Mesendoderm (in vitro differentiated cells): Measurements from ENCODE around the gene MAG.

ENCODE experiments used
- DNase-seq: peaks from one replicate; pipeline ENCODE4 v3.0.0; 2013
- H2AK5ac ChIP-seq: 2 replicates; pipeline ENCODE4 v1.6.1; 2013; ENCODE audit warnings: low read length, inconsistent platforms
- H2BK120ac ChIP-seq: 2 replicates; pipeline ENCODE4 v1.6.1; 2013; ENCODE audit warnings: low read depth, mild to moderate bottlenecking, low read length, moderate library complexity, mixed read lengths
- H2BK15ac ChIP-seq: replicated peaks from 2 replicates; pipeline ENCODE4 v1.6.1; 2013; ENCODE audit warnings: low read depth, mild to moderate bottlenecking, moderate library complexity
- H2BK5ac ChIP-seq: 2 replicates; pipeline ENCODE4 v1.6.1; 2013; ENCODE audit warnings: low read length, inconsistent platforms
- H3K18ac ChIP-seq: 2 replicates; pipeline ENCODE4 v1.6.1; 2013; ENCODE audit warnings: mild to moderate bottlenecking, low read length, mixed read lengths
- H3K23ac ChIP-seq: one replicate; pipeline ENCODE4 v1.6.1; 2013; ENCODE audit warnings: low read length
- H3K27ac ChIP-seq: 2 replicates; pipeline ENCODE4 v1.5.1; 2013; ENCODE audit warnings: low read depth, mild to moderate bottlenecking, inconsistent platforms, low read length, moderate library complexity
- H3K27me3 ChIP-seq: 2 replicates; pipeline ENCODE4 v1.6.1; 2013; ENCODE audit warnings: low read length, control low read depth, mild to moderate bottlenecking, inconsistent platforms; ENCODE audit not compliant: insufficient read depth, poor library complexity
- H3K36me3 ChIP-seq: 2 replicates; pipeline ENCODE4 v1.6.1; 2013; ENCODE audit warnings: low read length, inconsistent platforms; ENCODE audit not compliant: control insufficient read depth, insufficient read depth
- H3K4ac ChIP-seq: one replicate; pipeline ENCODE4 v1.6.1; 2013; ENCODE audit warnings: low read depth, mild to moderate bottlenecking, low read length, moderate library complexity
- H3K4me1 ChIP-seq: 2 replicates; pipeline ENCODE4 v1.6.1; 2013; ENCODE audit warnings: low read depth, low read length, inconsistent platforms; ENCODE audit not compliant: control insufficient read depth
- H3K4me2 ChIP-seq: 2 replicates; pipeline ENCODE4 v1.6.1; 2013; ENCODE audit warnings: low read length
- H3K4me3 ChIP-seq: 2 replicates; pipeline ENCODE4 v1.5.1; 2013; ENCODE audit warnings: mild to moderate bottlenecking, low read length
- H3K56ac ChIP-seq: one replicate; pipeline ENCODE4 v1.6.1; 2013; ENCODE audit warnings: low read length
- H3K79me1 ChIP-seq: 2 replicates; pipeline ENCODE4 v1.6.1; 2013; ENCODE audit warnings: low read length, inconsistent platforms
- H3K79me2 ChIP-seq: 2 replicates; pipeline ENCODE4 v1.6.1; 2013; ENCODE audit warnings: mild to moderate bottlenecking, low read length; ENCODE audit not compliant: control insufficient read depth, insufficient read depth
- H3K9ac ChIP-seq: 2 replicates; pipeline ENCODE4 v1.6.1; 2013; ENCODE audit warnings: low read length, inconsistent platforms
- H4K5ac ChIP-seq: one replicate; pipeline ENCODE4 v1.6.1; 2013; ENCODE audit warnings: low read length
- H4K8ac ChIP-seq: one replicate; pipeline ENCODE4 v1.6.1; 2013; ENCODE audit warnings: low read depth, mild to moderate bottlenecking, control low read depth, low read length, moderate library complexity
- WGBS: extraction: QIAGEN DNeasy Blood & Tissue Kit; methylation state at CpG from one replicate; pipeline ENCODE4 v1.1.7; 2013; ENCODE audit warnings: low lambda C conversion rate, missing lambda C conversion rate; ENCODE audit not compliant: insufficient coverage; ENCODE audit errors: extremely low coverage; 5-methylcytosine and 5-hydroxymethylcytosine counted together

MAG gene

GRCh38 chr19:35267353-35267817 is 24.6 kb upstream of the MAG start:
- Histone ChIP-seq H3K4ac (peak overlapping the region; percentile 84), H3K18ac (peak overlapping the region; percentile 44), H3K4me2 (peak overlapping the region; percentile 67), H3K79me1 (peaks cover 11% of the 10 kb centered on the region), H3K9ac (peak overlapping the region; percentile 89), H3K27me3 (no peaks in the 10 kb centered on the region), H3K4me1 (peaks cover 2% of the 10 kb centered on the region), H2BK15ac (no peak overlapping the region), H3K79me2 (peaks cover 3% of the 10 kb centered on the region), H3K36me3 (peaks cover 18% of the 10 kb centered on the region), H3K23ac (no peak overlapping the region), H2BK5ac (peak overlapping the region; percentile 4), H4K5ac (no peak overlapping the region), H3K56ac (peak overlapping the region; percentile 95), H3K4me3 (peak overlapping the region; percentile 55), H4K8ac (no peak overlapping the region), H2BK120ac (no peak overlapping the region), H2AK5ac (no peak overlapping the region), H3K27ac (peak overlapping the region; percentile 84)
- no CpG with 5 or more reads among the region's 40 CpGs for WGBS
- DNase-seq, result peak; percentile 13

- Histone ChIP-seq H3K4me1 (peaks cover 2% of the 10 kb centered on the region), H3K23ac (no peak overlapping the region), H2BK5ac (no peak overlapping the region), H2AK5ac (no peak overlapping the region), H3K9ac (peak overlapping the region; percentile 89), H3K79me1 (peaks cover 11% of the 10 kb centered on the region), H3K4me3 (peak overlapping the region; percentile 55), H3K56ac (peak overlapping the region; percentile 95), H4K5ac (no peak overlapping the region), H3K36me3 (peaks cover 18% of the 10 kb centered on the region), H3K18ac (peak overlapping the region; percentile 77), H2BK120ac (no peak overlapping the region), H3K4me2 (peak overlapping the region; percentile 67), H3K79me2 (peaks cover 3% of the 10 kb centered on the region), H3K27me3 (no peaks in the 10 kb centered on the region), H2BK15ac (no peak overlapping the region), H3K27ac (peak overlapping the region; percentile 95), H3K4ac (peak overlapping the region; percentile 84), H4K8ac (no peak overlapping the region)
- DNase-seq, result peak; percentile 68
- no CpG with 5 or more reads among the region's 100 CpGs for WGBS
These were observed 24.0 kb upstream of the MAG start for GRCh38 chr19:35267818-35268535.

- H3K79me2 ChIP-seq, result peaks cover 3% of the 10 kb centered on the region
- peak within 1 kb of the TSS; percentile 55 for H3K4me3 ChIP-seq
- H3K23ac ChIP-seq, result no peak within 1 kb of the TSS
- peaks cover 2% of the 10 kb centered on the region for H3K4me1 ChIP-seq
- H2BK120ac ChIP-seq, result peak within 1 kb of the TSS; percentile 88
- H3K27me3 ChIP-seq, result no peaks in the 10 kb centered on the region
- H3K27ac ChIP-seq, result peak within 1 kb of the TSS; percentile 95
- WGBS, result no CpG with 5 or more reads among the region's 126 CpGs
- H3K36me3 ChIP-seq, result peaks cover 20% of the 10 kb centered on the region
- peak within 1 kb of the TSS; percentile 80 for H3K4me2 ChIP-seq
- H2BK5ac ChIP-seq, result no peak within 1 kb of the TSS
- peak within 1 kb of the TSS; percentile 90 for H3K4ac ChIP-seq
- peak within 1 kb of the TSS; percentile 89 for H3K9ac ChIP-seq
- DNase-seq, result peak; percentile 81
- H3K79me1 ChIP-seq, result peaks cover 11% of the 10 kb centered on the region
- H2AK5ac ChIP-seq, result no peak within 1 kb of the TSS
- H4K8ac ChIP-seq, result peak within 1 kb of the TSS; percentile 90
- peak within 1 kb of the TSS; percentile 97 for H3K18ac ChIP-seq
- H2BK15ac ChIP-seq, result no peak within 1 kb of the TSS
- H3K56ac ChIP-seq, result peak within 1 kb of the TSS; percentile 95
- no peak within 1 kb of the TSS for H4K5ac ChIP-seq
These were observed 23.2 kb upstream of the MAG start, which contains the start of gene USF2 for GRCh38 chr19:35268536-35269437. Gene USF2 (plus strand): TSS chr19:35268962. CDS start chr19:35269102, 140 bp downstream.

GRCh38 chr19:35269438-35270117 is 22.4 kb upstream of the MAG start:
- DNase-seq, result peak; percentile 93
- peak overlapping the region; percentile 54 for H3K4me3 ChIP-seq
- peak overlapping the region; percentile 88 for H3K18ac ChIP-seq
- H4K8ac ChIP-seq, result no peak overlapping the region
- H2AK5ac ChIP-seq, result no peak overlapping the region
- peak overlapping the region; percentile 91 for H3K27ac ChIP-seq
- peaks cover 11% of the 10 kb centered on the region for H3K79me1 ChIP-seq
- H3K4me2 ChIP-seq, result peak overlapping the region; percentile 80
- peak overlapping the region; percentile 89 for H3K23ac ChIP-seq
- H3K36me3 ChIP-seq, result peaks cover 15% of the 10 kb centered on the region
- WGBS, result no CpG with 5 or more reads among the region's 66 CpGs
- peaks cover 3% of the 10 kb centered on the region for H3K79me2 ChIP-seq
- H3K56ac ChIP-seq, result peak overlapping the region; percentile 92
- H3K27me3 ChIP-seq, result no peaks in the 10 kb centered on the region
- H2BK120ac ChIP-seq, result peak overlapping the region; percentile 88
- peaks cover 2% of the 10 kb centered on the region for H3K4me1 ChIP-seq
- H2BK5ac ChIP-seq, result no peak overlapping the region
- H2BK15ac ChIP-seq, result no peak overlapping the region
- H4K5ac ChIP-seq, result no peak overlapping the region
- H3K4ac ChIP-seq, result peak overlapping the region; percentile 89
- H3K9ac ChIP-seq, result peak overlapping the region; percentile 84

- Histone ChIP-seq H3K56ac (peak overlapping the region; percentile 80), H3K79me1 (peaks cover 11% of the 10 kb centered on the region), H3K4me3 (no peak overlapping the region), H3K27me3 (no peaks in the 10 kb centered on the region), H3K23ac (no peak overlapping the region), H3K9ac (peak overlapping the region; percentile 61), H4K8ac (no peak overlapping the region), H2BK15ac (no peak overlapping the region), H2BK5ac (no peak overlapping the region), H2AK5ac (no peak overlapping the region), H3K4ac (no peak overlapping the region), H3K79me2 (peaks cover 3% of the 10 kb centered on the region), H3K18ac (no peak overlapping the region), H3K36me3 (peaks cover 11% of the 10 kb centered on the region), H2BK120ac (no peak overlapping the region), H4K5ac (no peak overlapping the region), H3K4me2 (peak overlapping the region; percentile 80), H3K4me1 (peaks cover 2% of the 10 kb centered on the region), H3K27ac (no peak overlapping the region)
- DNase-seq, result no peak
- no CpG with 5 or more reads among the region's 16 CpGs for WGBS
These were observed 21.6 kb upstream of the MAG start for GRCh38 chr19:35270381-35270811.
